Bronchus fibroblast of lung (primary cell): ENCODE data around the gene HNF1A. TPM values are rescaled to one million over a fixed set of nuclear protein-coding genes. Genes with fewer than 3 reads are reported as not detected.

Experiments used
- total RNA-seq: library from RNA; depleted of rRNA; stranded (reverse); fragments of >200 nt; gene quantifications from 2 replicates; pipeline ENCODE4 v1.2.3, GENCODE V29; 2015

HNF1A gene
- not detected in 2 replicates for total RNA-seq

DNA sequence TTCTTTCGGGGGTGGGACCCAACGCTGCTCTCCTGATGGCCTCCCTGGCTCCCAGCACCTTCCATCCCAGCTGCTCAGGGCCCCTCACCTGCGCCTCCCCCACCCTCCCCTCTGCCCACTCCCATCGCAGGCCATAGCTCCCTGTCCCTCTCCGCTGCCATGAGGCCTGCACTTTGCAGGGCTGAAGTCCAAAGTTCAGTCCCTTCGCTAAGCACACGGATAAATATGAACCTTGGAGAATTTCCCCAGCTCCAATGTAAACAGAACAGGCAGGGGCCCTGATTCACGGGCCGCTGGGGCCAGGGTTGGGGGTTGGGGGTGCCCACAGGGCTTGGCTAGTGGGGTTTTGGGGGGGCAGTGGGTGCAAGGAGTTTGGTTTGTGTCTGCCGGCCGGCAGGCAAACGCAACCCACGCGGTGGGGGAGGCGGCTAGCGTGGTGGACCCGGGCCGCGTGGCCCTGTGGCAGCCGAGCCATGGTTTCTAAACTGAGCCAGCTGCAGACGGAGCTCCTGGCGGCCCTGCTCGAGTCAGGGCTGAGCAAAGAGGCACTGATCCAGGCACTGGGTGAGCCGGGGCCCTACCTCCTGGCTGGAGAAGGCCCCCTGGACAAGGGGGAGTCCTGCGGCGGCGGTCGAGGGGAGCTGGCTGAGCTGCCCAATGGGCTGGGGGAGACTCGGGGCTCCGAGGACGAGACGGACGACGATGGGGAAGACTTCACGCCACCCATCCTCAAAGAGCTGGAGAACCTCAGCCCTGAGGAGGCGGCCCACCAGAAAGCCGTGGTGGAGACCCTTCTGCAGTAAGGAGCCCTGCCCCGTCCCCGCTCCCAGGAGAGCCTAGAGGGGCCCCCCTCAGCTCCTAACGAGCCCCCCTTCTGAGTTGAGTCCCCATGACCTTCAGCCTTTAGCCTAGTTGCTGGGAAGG is at the start of gene HNF1A:
Gene HNF1A (plus strand): TSS at position 248 of the 924 bp plus-strand sequence. CDS start 226 bp downstream, at position 474.

GRCh38 chr12:121015825-121016766 is 37.8 kb downstream of the HNF1A start, which contains the start of gene C12orf43:
TSS of gene C12orf43 (minus strand) at chr12:121016487. CDS start at chr12:121016474, 13 bp downstream.

DNA sequence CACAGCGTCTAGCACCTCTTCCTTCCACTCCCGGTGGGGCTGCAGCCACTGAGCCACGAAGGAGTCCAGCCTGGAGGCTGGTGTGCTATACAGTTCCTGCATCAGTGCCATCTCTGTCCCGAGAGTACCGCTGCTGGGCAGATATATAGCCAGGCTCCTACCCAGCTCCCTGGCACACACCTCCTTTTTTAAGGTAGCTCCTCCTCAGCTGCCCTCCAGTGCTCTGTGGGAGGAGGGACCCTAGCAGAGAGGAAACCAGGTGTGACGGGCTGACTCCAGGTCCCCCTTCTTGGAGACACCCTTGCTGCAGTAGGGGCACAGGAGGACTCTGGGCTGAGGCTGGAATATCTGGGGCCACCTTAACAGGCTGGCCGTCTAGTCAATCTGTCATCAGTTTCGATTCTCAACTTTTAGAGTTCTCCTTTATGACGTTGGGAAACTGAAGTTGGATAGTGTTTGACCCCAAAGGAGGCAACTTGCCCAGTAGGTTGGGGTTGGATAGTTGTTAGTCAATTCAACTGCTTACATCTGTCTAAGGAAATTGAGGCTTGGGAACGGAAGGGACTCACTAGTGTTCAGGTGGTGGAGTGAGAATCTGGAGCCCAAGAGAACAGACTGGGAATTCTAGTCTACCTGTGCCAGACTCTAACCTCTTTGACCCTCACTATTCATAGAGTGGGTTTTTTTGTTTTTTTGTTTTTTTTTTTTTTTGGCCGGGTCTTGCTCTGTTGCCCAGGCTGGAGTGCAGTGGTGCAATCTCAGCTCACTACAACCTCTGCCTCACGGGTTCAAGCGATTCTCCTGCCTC is 60.7 kb downstream of the HNF1A start, which contains the start of gene OASL:
Gene OASL (minus strand): TSS at position 386 of the 808 bp plus-strand sequence. CDS start 275 bp downstream, at position 111.

Other genes starting within 250 kb of the HNF1A start
- gene SPPL3, start 74.2 kb upstream of the HNF1A start, total RNA-seq, result 5.2 and 7.1 TPM in 2 replicates
- gene C12orf43, start 37.9 kb downstream of the HNF1A start, total RNA-seq, result 11.6 and 14.4 TPM in 2 replicates
- gene OASL, start 60.7 kb downstream of the HNF1A start, total RNA-seq, result 0.15 TPM in 1 of 2 replicates, not detected in the other
- gene P2RX7, start 154.3 kb downstream of the HNF1A start, total RNA-seq, result 0.15 and 0.50 TPM in 2 replicates
- 23.6 and 29.4 TPM in 2 replicates for gene P2RX4, start 231.6 kb downstream of the HNF1A start, total RNA-seq